A673 (cell line): ENCODE measurements around the gene TASOR2. TPM values are rescaled to one million over a fixed set of nuclear protein-coding genes. Genes with fewer than 3 reads are reported as not detected.

Experiments used
- BruUV-seq: library from RNA; stranded (reverse); fragments of 400-500 nt; replicated peaks from 2 replicates; lab custom pipeline; 2021; lab: Mats Ljungman, UMichigan
- CTCF ChIA-PET: fragments of 300-600 bp; sonication (Branson Sonifier 250); formaldehyde crosslinking; loops from one replicate; lab custom pipeline; 2022; ENCODE audit warnings: antibody characterized with exemption; lab: Charles Lee
- POLR2A ChIA-PET: fragments of 300-600 bp; sonication (Branson Sonifier 250); formaldehyde crosslinking; loops from one replicate; lab custom pipeline; 2022; ENCODE audit warnings: antibody characterized with exemption; ENCODE audit not compliant: low non-redundant PET; lab: Charles Lee
- DNase-seq: peaks from one replicate; pipeline ENCODE4 v3.0.0-alpha.2; 2015; ENCODE audit warnings: low spot score
- H3K27ac ChIP-seq: fragments of 200-600 bp; sonication (generic); 2 replicates; pipeline ENCODE4 v1.5.1; 2016; ENCODE audit warnings: mixed run types, low read depth, mild to moderate bottlenecking, mixed read lengths, antibody characterized with exemption, low read length; ENCODE audit not compliant: poor library complexity, severe bottlenecking
- H3K27me3 ChIP-seq: fragments of 200-600 bp; sonication (generic); replicated peaks from 2 replicates; pipeline ENCODE4 v1.6.1; 2017; ENCODE audit warnings: mixed run types, low read depth, mild to moderate bottlenecking, mixed read lengths, antibody characterized with exemption, low read length; ENCODE audit not compliant: insufficient read depth, poor library complexity
- H3K36me3 ChIP-seq: fragments of 200-600 bp; sonication (generic); 2 replicates; pipeline ENCODE4 v1.6.1; 2016; ENCODE audit warnings: mixed run types, mild to moderate bottlenecking, mixed read lengths, antibody characterized with exemption, low read length; ENCODE audit not compliant: insufficient read depth, poor library complexity, severe bottlenecking
- H3K4me1 ChIP-seq: fragments of 200-600 bp; sonication (generic); 2 replicates; pipeline ENCODE4 v1.6.1; 2017; ENCODE audit warnings: mixed run types, mild to moderate bottlenecking, mixed read lengths, antibody characterized with exemption, low read length; ENCODE audit not compliant: insufficient read depth, poor library complexity, severe bottlenecking
- H3K4me3 ChIP-seq: fragments of 200-600 bp; sonication (generic); 2 replicates; pipeline ENCODE4 v1.5.1; 2016; ENCODE audit warnings: low read depth, mixed run types, mild to moderate bottlenecking, mixed read lengths, low read length; ENCODE audit not compliant: poor library complexity, severe bottlenecking
- H3K9me3 ChIP-seq: fragments of 200-600 bp; sonication (generic); 2 replicates; pipeline ENCODE4 v1.6.1; 2016; ENCODE audit warnings: mixed run types, low read depth, mild to moderate bottlenecking, mixed read lengths, antibody characterized with exemption, low read length; ENCODE audit not compliant: poor library complexity, severe bottlenecking
- EZH2 ChIP-seq: fragments of 200-600 bp; sonication (generic); IDR thresholded peaks from 2 replicates; pipeline ENCODE4 v1.6.1; 2017; ENCODE audit warnings: borderline replicate concordance, low read depth, mild to moderate bottlenecking, mixed read lengths, antibody characterized with exemption, low read length; ENCODE audit not compliant: poor library complexity, severe bottlenecking
- intact Hi-C: fragments of 100-400 bp; cut with micrococcal nuclease; formaldehyde crosslinking; loops from one replicate; pipeline ENCODE4 v1.10.0; 2022; ENCODE audit not compliant: unreplicated experiment
- total RNA-seq: library from RNA; stranded (reverse); gene quantifications from 2 replicates; pipeline ENCODE4 v1.2.3, GENCODE V29; 2021
- TF ChIP-seq, protein P1 (sequence below): fragments of 300-800, 200-600 bp; sonication (generic); conservative IDR thresholded peaks from 2 replicates; pipeline ENCODE4 v1.5.1; 2017; ENCODE audit warnings: low read depth, mild to moderate bottlenecking, antibody characterized with exemption, low read length, moderate library complexity, mixed read lengths

The TASOR2 gene
- total RNA-seq, 1 experiment from 2014 or later: 94.5 TPM

DNA sequence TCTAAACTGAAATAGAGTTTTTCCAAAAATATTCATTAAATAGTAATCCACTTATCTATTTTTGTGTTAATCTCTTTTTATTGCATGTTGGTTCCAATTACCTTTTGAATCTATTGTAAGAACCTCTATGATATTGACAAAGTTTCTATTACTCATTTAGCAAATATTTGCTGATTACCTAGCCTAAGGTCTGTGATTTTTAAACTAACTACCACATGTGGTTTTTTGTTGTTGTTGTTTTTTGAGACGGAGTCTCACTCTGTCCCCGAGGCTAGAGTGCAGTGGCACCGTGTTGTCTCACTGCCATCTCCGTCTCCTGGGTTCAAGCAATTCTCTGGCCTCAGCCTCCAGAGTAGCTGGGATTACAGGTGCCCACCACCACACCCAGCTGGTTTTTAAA lies 16.2 kb upstream of the TASOR2 start:
- no peak overlapping the region for H3K27ac ChIP-seq
- H3K36me3 ChIP-seq: no peaks in the 10 kb centered on the region
- peaks cover 9% of the 10 kb centered on the region for H3K4me1 ChIP-seq
- no TSS peak for BruUV-seq
- POLR2A ChIA-PET: no interaction called here
- H3K27me3 ChIP-seq: no peaks in the 10 kb centered on the region
- intact Hi-C loops: no loop called here
- CTCF ChIA-PET: no interaction called here
- no peak overlapping the region for H3K4me3 ChIP-seq
- DNase-seq: no peak
- H3K9me3 ChIP-seq: no peaks in the 10 kb centered on the region
- TF ChIP-seq EZH2: no peak
- TF ChIP-seq, protein P1, sequence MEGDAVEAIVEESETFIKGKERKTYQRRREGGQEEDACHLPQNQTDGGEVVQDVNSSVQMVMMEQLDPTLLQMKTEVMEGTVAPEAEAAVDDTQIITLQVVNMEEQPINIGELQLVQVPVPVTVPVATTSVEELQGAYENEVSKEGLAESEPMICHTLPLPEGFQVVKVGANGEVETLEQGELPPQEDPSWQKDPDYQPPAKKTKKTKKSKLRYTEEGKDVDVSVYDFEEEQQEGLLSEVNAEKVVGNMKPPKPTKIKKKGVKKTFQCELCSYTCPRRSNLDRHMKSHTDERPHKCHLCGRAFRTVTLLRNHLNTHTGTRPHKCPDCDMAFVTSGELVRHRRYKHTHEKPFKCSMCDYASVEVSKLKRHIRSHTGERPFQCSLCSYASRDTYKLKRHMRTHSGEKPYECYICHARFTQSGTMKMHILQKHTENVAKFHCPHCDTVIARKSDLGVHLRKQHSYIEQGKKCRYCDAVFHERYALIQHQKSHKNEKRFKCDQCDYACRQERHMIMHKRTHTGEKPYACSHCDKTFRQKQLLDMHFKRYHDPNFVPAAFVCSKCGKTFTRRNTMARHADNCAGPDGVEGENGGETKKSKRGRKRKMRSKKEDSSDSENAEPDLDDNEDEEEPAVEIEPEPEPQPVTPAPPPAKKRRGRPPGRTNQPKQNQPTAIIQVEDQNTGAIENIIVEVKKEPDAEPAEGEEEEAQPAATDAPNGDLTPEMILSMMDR: no peak

DNA sequence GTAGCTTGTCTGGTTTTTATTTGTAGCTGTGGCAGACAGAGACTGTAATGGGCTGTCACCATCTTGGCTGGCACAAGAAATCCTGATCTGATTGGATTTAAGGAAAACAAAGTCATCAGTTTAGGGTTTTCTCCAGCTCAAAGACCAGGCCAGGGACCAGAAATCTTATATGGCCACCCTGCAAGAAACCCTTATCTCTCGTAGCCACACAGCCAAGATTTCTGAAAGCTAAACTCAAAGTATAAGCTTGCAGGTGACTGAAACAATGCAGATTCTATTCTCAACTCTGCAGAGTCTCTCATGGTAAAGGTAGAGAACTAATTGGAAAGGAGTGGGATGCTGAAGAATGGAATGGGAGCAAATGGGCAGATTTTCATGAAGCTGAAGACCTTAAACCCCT lies 15.0 kb upstream of the TASOR2 start:
- Histone ChIP-seq H3K27ac (no peak overlapping the region), H3K9me3 (peaks cover 4% of the 10 kb centered on the region), H3K4me1 (peaks cover 9% of the 10 kb centered on the region), H3K36me3 (no peaks in the 10 kb centered on the region), H3K27me3 (no peaks in the 10 kb centered on the region), H3K4me3 (no peak overlapping the region)
- no TSS peak for BruUV-seq
- CTCF ChIA-PET: no interaction called here
- TF ChIP-seq, protein P1: no peak
- TF ChIP-seq EZH2: no peak
- POLR2A ChIA-PET: interaction anchor here (0.7 kb wide), 1 partner anchor 22 kb away, joined by 6 read pairs; no protein-coding TSS in a partner anchor
- no peak for DNase-seq
- intact Hi-C loops: no loop called here

DNA sequence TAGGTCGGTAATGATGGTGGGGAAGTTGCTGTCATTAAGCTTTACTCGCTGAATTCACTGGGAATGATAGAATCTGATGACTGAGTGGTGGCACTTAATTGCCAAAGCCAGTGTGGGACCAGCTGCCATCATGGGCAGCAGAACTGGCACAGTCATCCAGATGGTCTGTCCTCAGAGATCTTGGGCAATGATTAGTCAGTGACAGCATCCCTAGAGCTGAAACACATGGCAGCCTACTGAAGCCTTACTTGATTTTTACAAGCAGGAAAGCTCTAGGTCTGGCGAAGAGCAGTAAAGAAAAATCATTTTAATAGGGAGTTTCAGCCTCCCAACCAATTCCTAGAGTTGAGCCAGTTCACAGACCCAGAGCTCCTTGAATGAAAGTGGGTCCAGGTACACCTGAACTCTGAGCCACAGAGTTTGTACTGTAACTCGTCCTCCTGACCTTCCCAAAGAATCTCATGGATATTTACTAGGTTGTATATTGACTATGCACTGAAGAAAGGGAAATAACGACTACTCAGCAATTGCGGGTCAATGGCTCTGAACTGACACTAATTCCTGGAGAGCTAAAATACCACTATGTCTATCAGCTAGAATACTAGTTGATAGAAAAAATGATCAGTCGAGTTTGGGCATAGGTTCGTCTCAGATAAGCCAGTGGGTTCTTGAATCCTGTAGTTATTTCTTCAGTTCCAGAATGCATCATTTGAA lies 13.8 kb upstream of the TASOR2 start:
- POLR2A ChIA-PET: no interaction called here

More for the DNA sequence above, 13.8 kb upstream of the TASOR2 start:
- no peak for DNase-seq
- H3K9me3 ChIP-seq: peaks cover 4% of the 10 kb centered on the region
- no peaks in the 10 kb centered on the region for H3K36me3 ChIP-seq
- intact Hi-C loops: no loop called here
- H3K4me1 ChIP-seq: peaks cover 9% of the 10 kb centered on the region
- H3K4me3 ChIP-seq: no peak overlapping the region
- no TSS peak for BruUV-seq
- no peak for TF ChIP-seq EZH2
- TF ChIP-seq, protein P1: no peak
- CTCF ChIA-PET: no interaction called here
- H3K27ac ChIP-seq: no peak overlapping the region
- H3K27me3 ChIP-seq: no peaks in the 10 kb centered on the region
